ENCODE measurements around the gene CFAP77.
"Not testable (repeated sequence)": the region's sequence is repeated elsewhere in the genome, so short reads cannot be mapped to it uniquely, and the experiment has no call there.

CFAP77 gene

GRCh38 chr9:132560616-132561202 lies 150.7 kb downstream of the CFAP77 start:
- TF ChIP-seq, protein P1, sequence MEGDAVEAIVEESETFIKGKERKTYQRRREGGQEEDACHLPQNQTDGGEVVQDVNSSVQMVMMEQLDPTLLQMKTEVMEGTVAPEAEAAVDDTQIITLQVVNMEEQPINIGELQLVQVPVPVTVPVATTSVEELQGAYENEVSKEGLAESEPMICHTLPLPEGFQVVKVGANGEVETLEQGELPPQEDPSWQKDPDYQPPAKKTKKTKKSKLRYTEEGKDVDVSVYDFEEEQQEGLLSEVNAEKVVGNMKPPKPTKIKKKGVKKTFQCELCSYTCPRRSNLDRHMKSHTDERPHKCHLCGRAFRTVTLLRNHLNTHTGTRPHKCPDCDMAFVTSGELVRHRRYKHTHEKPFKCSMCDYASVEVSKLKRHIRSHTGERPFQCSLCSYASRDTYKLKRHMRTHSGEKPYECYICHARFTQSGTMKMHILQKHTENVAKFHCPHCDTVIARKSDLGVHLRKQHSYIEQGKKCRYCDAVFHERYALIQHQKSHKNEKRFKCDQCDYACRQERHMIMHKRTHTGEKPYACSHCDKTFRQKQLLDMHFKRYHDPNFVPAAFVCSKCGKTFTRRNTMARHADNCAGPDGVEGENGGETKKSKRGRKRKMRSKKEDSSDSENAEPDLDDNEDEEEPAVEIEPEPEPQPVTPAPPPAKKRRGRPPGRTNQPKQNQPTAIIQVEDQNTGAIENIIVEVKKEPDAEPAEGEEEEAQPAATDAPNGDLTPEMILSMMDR (IDR thresholded peaks at IDR 0.05; ENCODE audit: low read depth, low read length), result no peak

DNA sequence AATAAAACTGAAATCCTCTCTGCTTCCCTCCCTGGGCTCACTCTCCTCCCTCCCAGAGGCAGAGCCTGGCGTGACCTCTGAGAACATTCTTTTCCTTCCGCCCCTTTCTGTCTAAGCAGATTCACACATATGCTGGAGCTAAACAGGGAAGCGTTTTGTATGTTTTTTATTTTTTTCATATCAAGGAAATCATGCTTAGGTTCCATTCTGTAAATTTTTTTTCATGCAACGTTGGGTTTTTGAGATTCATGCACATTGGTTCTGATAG lies 152.2 kb downstream of the CFAP77 start:
- H3K4me3 ChIP-seq (replicated peaks in 1 of 2; ENCODE audit: low read depth in 2 of 2, low read length in 2 of 2), result no peak overlapping the region
- DNase-seq (ENCODE audit: low read depth in 2 of 2), result no peak
- TF ChIP-seq, protein P1 (IDR thresholded peaks at IDR 0.05; ENCODE audit: low read depth, low read length), result no peak

More at GRCh38 chr9:132560616-132561202, 150.7 kb downstream of the CFAP77 start:
- H3K4me3 ChIP-seq (replicated peaks in 1 of 2; ENCODE audit: low read depth in 2 of 2, low read length in 2 of 2), result no peak overlapping the region
- DNase-seq (ENCODE audit: low read depth in 2 of 2), result no peak

DNA sequence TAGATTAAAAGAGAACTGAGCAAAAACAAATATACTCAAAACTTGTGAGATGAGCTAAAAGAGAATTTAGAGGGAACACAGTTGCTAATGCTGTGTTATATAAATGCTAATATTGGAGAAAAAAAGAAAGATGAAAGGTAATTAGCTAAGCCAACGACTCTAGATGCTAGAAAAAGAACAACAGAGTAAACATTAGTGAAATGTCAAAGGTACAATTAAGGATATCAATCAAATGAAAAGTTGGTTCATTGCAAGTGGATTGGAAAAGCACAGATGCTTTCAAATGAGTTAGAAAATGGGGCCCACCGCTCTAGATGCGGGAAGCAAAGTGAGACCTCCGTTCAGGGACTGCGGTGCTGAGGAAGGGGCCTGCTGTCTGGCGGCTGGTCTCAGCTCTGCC lies 154.5 kb downstream of the CFAP77 start:
- DNase-seq (ENCODE audit: low read depth in 2 of 2), result no peak
- TF ChIP-seq, protein P1 (IDR thresholded peaks at IDR 0.05; ENCODE audit: low read depth, low read length), result no peak
- H3K4me3 ChIP-seq (replicated peaks in 1 of 2; ENCODE audit: low read depth in 2 of 2, low read length in 2 of 2), result no peak overlapping the region

- not testable (repeated sequence) for DNase-seq (ENCODE audit: low read depth in 2 of 2); H3K4me3 ChIP-seq (replicated peaks in 1 of 2; ENCODE audit: low read depth in 2 of 2, low read length in 2 of 2)
Measured at GRCh38 chr9:132568787-132569186, 158.8 kb downstream of the CFAP77 start.

GRCh38 chr9:132571806-132572600 lies 162.0 kb downstream of the CFAP77 start:
- no peak for DNase-seq (ENCODE audit: low read depth in 2 of 2)
- TF ChIP-seq, protein P1 (IDR thresholded peaks at IDR 0.05; ENCODE audit: low read depth, low read length), result no peak
- H3K4me3 ChIP-seq (replicated peaks in 1 of 2; ENCODE audit: low read depth in 2 of 2, low read length in 2 of 2), result no peak overlapping the region

DNA sequence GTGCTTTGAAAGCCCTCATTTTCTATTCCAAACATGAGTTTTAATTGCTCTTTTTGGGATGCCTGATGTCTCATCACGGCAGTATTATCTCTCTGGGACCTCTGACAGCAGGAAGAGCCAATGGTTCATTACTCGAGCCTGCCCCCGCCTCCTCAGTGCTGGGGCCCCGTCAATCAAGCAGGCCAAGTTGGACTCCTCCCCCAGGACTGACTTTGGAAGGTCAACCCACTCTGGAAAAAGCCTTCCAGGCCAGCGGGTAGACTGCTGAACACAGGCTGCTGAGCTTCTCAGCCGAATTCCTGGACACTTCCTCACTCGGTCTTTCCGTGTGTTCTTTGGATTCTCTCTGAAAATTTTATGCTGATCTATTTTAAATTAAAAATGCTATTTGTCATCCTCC lies 162.9 kb downstream of the CFAP77 start:
- H3K4me3 ChIP-seq (replicated peaks in 1 of 2; ENCODE audit: low read depth in 2 of 2, low read length in 2 of 2), result no peak overlapping the region
- DNase-seq (ENCODE audit: low read depth in 2 of 2), result peak; percentile 23 to 26
- TF ChIP-seq, protein P1 (IDR thresholded peaks at IDR 0.05; ENCODE audit: low read depth, low read length), result no peak

- DNase-seq (ENCODE audit: low read depth in 2 of 2), result peak; percentile 73 to 80
- TF ChIP-seq, protein P1 (IDR thresholded peaks at IDR 0.05; ENCODE audit: low read depth, low read length), result peak; percentile 84
Measured at GRCh38 chr9:132575005-132575609, 165.1 kb downstream of the CFAP77 start.

More at GRCh38 chr9:132575005-132575609, 165.1 kb downstream of the CFAP77 start:
- H3K4me3 ChIP-seq (replicated peaks in 1 of 2; ENCODE audit: low read depth in 2 of 2, low read length in 2 of 2), result no peak overlapping the region

All from cardiac fibroblast (primary cell).